Right atrium auricular region (tissue), 2 donors: ENCODE measurements around the gene TEX28. TPM values are rescaled to one million over a fixed set of nuclear protein-coding genes. Genes with fewer than 3 reads are reported as not detected.

Source experiments
- DNase-seq: peaks from one replicate; pipeline ENCODE4 v3.0.0-alpha.2; 2019; ENCODE audit warnings: low spot score
- H3K27ac ChIP-seq, 2 donors: fragments of 200-600 bp; sonication (generic); 1 replicate in 1 of 2; 2 replicates in 1 of 2; pipeline ENCODE4 v1.5.1; 2016 to 2019
- H3K27me3 ChIP-seq, 2 donors: fragments of 200-600 bp; sonication (generic); one replicate each; pipeline versions ENCODE4 v1.5.1 to v1.6.0; 2017 to 2019
- H3K36me3 ChIP-seq: fragments of 200-600 bp; sonication (generic); one replicate; pipeline ENCODE4 v1.5.1; 2016
- H3K4me1 ChIP-seq, 2 donors: fragments of 200-600 bp; sonication (generic); one replicate each; pipeline versions ENCODE4 v1.5.1 to v1.6.0; 2017 to 2019
- H3K4me3 ChIP-seq, 2 donors: fragments of 200-600 bp; sonication (generic); 1 replicate in 1 of 2; 2 replicates in 1 of 2; pipeline ENCODE4 v1.5.1; 2017 to 2019; ENCODE audit warnings: mild to moderate bottlenecking in 1 of 2, moderate library complexity in 1 of 2
- H3K9me3 ChIP-seq, 2 donors: fragments of 200-600 bp; sonication (generic); one replicate each; pipeline ENCODE4 v1.5.1; 2019
- total RNA-seq, 2 donors: library from RNA; depleted of rRNA; stranded (reverse); fragments of >200 nt; gene quantifications; one replicate each; pipeline ENCODE4 v1.1.0, GENCODE V29; 2016
- TF ChIP-seq, protein P1 (sequence below), 2 donors: fragments of 200-600 bp; sonication (generic); IDR thresholded peaks; one replicate each; pipeline ENCODE4 v1.5.1; 2019; ENCODE audit warnings: antibody characterized with exemption in 2 of 2

Gene TEX28
- total RNA-seq, 2 donors from 2014 or later, result not detected

GRCh38 chrX:154332561-154332960 lies 37.6 kb upstream of the TEX28 start:
- Histone ChIP-seq H3K27me3 (no peaks in the 10 kb centered on the region), H3K9me3 (no peaks in the 10 kb centered on the region), H3K27ac (no peak overlapping the region), H3K4me1 (peaks cover 0 to 6% of the 10 kb centered on the region in 2 donors), H3K36me3 (no peaks in the 10 kb centered on the region), H3K4me3 (no peak overlapping the region)
- TF ChIP-seq, protein P1, sequence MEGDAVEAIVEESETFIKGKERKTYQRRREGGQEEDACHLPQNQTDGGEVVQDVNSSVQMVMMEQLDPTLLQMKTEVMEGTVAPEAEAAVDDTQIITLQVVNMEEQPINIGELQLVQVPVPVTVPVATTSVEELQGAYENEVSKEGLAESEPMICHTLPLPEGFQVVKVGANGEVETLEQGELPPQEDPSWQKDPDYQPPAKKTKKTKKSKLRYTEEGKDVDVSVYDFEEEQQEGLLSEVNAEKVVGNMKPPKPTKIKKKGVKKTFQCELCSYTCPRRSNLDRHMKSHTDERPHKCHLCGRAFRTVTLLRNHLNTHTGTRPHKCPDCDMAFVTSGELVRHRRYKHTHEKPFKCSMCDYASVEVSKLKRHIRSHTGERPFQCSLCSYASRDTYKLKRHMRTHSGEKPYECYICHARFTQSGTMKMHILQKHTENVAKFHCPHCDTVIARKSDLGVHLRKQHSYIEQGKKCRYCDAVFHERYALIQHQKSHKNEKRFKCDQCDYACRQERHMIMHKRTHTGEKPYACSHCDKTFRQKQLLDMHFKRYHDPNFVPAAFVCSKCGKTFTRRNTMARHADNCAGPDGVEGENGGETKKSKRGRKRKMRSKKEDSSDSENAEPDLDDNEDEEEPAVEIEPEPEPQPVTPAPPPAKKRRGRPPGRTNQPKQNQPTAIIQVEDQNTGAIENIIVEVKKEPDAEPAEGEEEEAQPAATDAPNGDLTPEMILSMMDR (IDR thresholded peaks at IDR 0.05), result no peak
- DNase-seq, result no peak

GRCh38 chrX:154329294-154329693 lies 34.4 kb upstream of the TEX28 start:
- Histone ChIP-seq H3K36me3 (no peaks in the 10 kb centered on the region), H3K4me3 (no peak overlapping the region), H3K4me1 (peaks cover 0 to 32% of the 10 kb centered on the region in 2 donors), H3K27me3 (no peaks in the 10 kb centered on the region), H3K9me3 (no peaks in the 10 kb centered on the region), H3K27ac (no peak overlapping the region)
- no peak for DNase-seq
- TF ChIP-seq, protein P1 (IDR thresholded peaks at IDR 0.05), result no peak

- H3K27me3 ChIP-seq, result no peaks in the 10 kb centered on the region
- no peak overlapping the region for H3K27ac ChIP-seq
- peaks cover 0 to 32% of the 10 kb centered on the region in 2 donors for H3K4me1 ChIP-seq
- DNase-seq, result no peak
- H3K9me3 ChIP-seq, result no peaks in the 10 kb centered on the region
- TF ChIP-seq, protein P1 (IDR thresholded peaks at IDR 0.05), result no peak
- H3K4me3 ChIP-seq, result no peak overlapping the region
- H3K36me3 ChIP-seq, result no peaks in the 10 kb centered on the region
Measured at GRCh38 chrX:154328646-154329045, 33.7 kb upstream of the TEX28 start.

- Histone ChIP-seq H3K4me3 (no peak overlapping the region), H3K27ac (peak overlapping the region; percentile 44 to 63), H3K4me1 (peaks cover 0 to 32% of the 10 kb centered on the region in 2 donors), H3K36me3 (no peaks in the 10 kb centered on the region), H3K27me3 (no peaks in the 10 kb centered on the region), H3K9me3 (no peaks in the 10 kb centered on the region)
- no peak for DNase-seq
- TF ChIP-seq, protein P1 (IDR thresholded peaks at IDR 0.05), result no peak
Measured at GRCh38 chrX:154327038-154327820, 32.3 kb upstream of the TEX28 start.

DNA sequence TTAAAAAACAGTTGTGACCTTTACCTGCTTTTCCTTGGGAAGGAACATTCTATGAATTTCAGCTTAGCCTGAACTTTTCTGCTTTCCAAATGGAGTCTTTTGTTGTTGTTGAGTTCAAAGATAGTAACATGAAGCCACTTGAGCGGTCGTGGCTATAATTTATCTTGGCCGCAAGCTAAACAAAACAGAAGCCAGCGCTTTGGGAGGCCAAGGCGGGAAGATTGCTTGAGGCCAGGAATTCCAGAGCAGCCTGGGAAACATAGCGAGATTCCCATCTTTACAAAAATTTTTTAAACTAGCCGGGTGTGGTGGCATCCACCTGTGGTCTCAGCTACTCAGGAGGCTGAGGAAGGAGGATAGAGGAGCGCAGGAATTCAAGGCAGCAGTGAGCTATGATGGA lies 30.6 kb upstream of the TEX28 start:
- peaks cover 0 to 32% of the 10 kb centered on the region in 2 donors for H3K4me1 ChIP-seq
- H3K27me3 ChIP-seq, result no peaks in the 10 kb centered on the region
- no peaks in the 10 kb centered on the region for H3K36me3 ChIP-seq
- peak overlapping the region in 1 of 2 donors; percentile 27 for H3K27ac ChIP-seq
- no peak for DNase-seq
- no peak overlapping the region for H3K4me3 ChIP-seq
- TF ChIP-seq, protein P1 (IDR thresholded peaks at IDR 0.05), result no peak
- no peaks in the 10 kb centered on the region for H3K9me3 ChIP-seq
